ENCODE data around the gene RRP1.
A peak's percentile ranks its signal among the peaks of the same experiment; 100 is the strongest.

RRP1 gene

DNA sequence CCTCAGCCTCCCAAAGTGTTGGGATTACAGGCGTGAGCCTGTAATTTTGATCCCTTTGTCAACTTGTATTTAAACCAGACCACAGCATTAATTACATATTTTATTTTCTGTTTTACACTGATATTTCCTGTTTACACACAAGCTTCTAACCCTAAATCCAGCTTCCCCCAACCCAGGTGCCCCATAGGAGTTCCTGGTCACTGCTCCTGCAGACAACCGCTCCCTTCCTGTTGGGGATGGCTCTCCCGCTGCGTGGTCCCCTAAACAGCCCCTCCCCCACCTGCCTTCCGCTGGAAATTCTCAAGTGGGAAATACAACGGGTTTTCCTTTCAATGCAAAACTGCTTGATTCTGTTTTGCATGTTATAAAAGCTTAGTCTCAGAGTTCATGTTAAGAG lies 17.0 kb upstream of the RRP1 start:
- TF ChIP-seq, protein P1, sequence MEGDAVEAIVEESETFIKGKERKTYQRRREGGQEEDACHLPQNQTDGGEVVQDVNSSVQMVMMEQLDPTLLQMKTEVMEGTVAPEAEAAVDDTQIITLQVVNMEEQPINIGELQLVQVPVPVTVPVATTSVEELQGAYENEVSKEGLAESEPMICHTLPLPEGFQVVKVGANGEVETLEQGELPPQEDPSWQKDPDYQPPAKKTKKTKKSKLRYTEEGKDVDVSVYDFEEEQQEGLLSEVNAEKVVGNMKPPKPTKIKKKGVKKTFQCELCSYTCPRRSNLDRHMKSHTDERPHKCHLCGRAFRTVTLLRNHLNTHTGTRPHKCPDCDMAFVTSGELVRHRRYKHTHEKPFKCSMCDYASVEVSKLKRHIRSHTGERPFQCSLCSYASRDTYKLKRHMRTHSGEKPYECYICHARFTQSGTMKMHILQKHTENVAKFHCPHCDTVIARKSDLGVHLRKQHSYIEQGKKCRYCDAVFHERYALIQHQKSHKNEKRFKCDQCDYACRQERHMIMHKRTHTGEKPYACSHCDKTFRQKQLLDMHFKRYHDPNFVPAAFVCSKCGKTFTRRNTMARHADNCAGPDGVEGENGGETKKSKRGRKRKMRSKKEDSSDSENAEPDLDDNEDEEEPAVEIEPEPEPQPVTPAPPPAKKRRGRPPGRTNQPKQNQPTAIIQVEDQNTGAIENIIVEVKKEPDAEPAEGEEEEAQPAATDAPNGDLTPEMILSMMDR (IDR thresholded peaks at IDR 0.05), result no peak
- no peak for TF ChIP-seq ZFX (IDR thresholded peaks at IDR 0.05; ENCODE audit: borderline replicate concordance)

DNA sequence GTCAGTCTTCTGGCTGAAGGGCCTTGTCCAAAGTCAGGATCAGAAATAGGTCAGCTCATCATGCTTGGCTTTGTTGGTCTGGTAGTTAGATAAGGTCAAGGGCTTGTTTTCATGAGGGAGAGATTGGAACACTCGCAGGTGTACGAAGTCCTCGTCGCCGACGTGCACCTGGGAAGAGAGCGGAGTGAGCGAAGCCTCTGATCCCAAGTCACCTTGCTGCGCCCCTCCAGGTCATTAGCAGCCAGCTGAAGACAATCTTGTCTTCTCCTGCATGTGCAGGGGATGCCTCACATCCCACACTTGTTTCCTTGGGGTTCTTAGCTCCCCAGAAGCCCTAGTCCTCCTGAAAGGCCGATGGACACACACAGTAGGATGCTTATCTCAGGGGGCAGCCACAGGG lies 15.2 kb upstream of the RRP1 start:
- no peak for TF ChIP-seq ZFX (IDR thresholded peaks at IDR 0.05; ENCODE audit: borderline replicate concordance)
- TF ChIP-seq, protein P1 (IDR thresholded peaks at IDR 0.05), result no peak
- no peak overlapping the region for H3K27ac ChIP-seq

More for the DNA sequence above, 17.0 kb upstream of the RRP1 start:
- H3K27ac ChIP-seq, result no peak overlapping the region

DNA sequence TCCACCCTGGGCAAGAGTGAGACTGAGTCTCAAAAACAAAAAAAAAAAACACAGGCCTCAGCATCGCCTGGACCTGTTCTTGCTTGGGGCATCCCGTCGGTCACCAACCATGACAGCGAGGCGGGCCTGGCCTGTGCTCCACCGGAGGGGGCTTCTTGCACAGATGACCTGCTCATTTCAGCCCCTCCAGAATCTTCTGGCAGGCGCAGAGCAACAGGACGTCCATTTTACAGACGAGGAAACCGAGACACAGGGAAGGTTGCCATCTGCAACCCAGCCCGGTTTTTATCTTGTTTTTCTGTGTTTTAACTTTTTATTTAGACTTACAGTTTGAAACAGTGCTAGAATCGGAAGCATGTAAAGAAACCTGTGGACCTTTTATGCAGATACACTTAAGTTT lies 14.2 kb upstream of the RRP1 start:
- TF ChIP-seq, protein P1 (IDR thresholded peaks at IDR 0.05), result no peak
- TF ChIP-seq ZFX (IDR thresholded peaks at IDR 0.05; ENCODE audit: borderline replicate concordance), result no peak
- H3K27ac ChIP-seq, result peak overlapping the region; percentile 77

DNA sequence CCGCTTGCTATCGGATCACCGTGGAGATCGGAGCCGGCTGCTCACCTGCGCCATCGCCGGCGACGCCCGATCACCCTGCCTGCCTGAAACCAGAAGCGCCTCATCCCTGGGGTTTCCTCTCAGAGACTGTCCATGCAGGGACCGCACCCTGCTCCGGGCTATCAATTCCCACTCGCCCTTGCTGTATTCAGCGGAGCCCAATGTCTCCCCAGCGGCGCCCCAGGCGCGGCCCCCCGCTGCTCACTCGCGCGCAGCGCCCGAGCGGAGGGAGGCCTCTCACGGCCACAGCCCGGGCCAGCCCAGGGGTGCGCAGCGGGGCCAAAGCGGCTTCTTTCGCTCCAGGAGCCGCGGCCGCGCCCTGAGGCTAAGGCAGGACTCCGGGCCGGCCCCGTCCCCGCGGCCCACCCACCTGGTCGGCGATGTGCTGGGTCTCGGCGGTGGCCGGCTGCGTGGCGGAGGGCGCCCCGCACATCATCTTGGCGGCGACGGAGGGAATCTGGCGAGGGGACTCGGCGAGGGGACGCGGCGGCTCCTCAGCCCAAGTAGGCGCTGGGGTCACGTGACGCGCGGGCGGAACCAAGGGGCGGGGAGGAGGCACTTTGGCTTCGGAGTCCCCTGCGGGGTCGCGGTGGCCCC lies 13.5 kb upstream of the RRP1 start, which contains the start of gene CSTB:
Gene CSTB (minus strand): TSS at position 514 of the 636 bp plus-strand sequence. CDS start 39 bp downstream, at position 475.
- TF ChIP-seq, protein P1 (IDR thresholded peaks at IDR 0.05), result 0 out of 2 replicates have a peak, but pooled peaks have one; percentile 14
- TF ChIP-seq ZFX (IDR thresholded peaks at IDR 0.05; ENCODE audit: borderline replicate concordance), result no peak
- peak within 1 kb of the TSS; percentile 77 for H3K27ac ChIP-seq

DNA sequence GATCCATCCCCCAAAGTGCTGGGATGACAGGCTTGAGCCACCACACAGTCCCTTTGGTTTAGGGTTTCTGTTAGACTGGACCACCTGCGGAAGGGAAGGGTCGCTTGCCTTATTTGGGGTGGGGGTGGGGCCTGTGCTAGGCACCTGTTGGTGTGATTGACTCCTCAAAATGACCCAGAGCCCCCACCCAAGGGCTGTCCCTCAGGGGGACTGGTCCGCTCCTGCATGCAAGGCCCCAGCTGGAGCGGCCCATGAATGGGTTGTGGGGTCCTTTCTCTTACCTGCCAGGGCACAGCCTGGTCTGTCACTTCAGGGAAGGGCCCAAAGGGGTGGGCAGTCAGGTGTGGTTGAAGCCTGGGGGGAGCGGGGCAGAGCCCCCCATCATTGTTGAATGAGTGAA lies 11.4 kb upstream of the RRP1 start:
- TF ChIP-seq ZFX (IDR thresholded peaks at IDR 0.05; ENCODE audit: borderline replicate concordance), result no peak
- TF ChIP-seq, protein P1 (IDR thresholded peaks at IDR 0.05), result no peak
- H3K27ac ChIP-seq, result no peak overlapping the region

DNA sequence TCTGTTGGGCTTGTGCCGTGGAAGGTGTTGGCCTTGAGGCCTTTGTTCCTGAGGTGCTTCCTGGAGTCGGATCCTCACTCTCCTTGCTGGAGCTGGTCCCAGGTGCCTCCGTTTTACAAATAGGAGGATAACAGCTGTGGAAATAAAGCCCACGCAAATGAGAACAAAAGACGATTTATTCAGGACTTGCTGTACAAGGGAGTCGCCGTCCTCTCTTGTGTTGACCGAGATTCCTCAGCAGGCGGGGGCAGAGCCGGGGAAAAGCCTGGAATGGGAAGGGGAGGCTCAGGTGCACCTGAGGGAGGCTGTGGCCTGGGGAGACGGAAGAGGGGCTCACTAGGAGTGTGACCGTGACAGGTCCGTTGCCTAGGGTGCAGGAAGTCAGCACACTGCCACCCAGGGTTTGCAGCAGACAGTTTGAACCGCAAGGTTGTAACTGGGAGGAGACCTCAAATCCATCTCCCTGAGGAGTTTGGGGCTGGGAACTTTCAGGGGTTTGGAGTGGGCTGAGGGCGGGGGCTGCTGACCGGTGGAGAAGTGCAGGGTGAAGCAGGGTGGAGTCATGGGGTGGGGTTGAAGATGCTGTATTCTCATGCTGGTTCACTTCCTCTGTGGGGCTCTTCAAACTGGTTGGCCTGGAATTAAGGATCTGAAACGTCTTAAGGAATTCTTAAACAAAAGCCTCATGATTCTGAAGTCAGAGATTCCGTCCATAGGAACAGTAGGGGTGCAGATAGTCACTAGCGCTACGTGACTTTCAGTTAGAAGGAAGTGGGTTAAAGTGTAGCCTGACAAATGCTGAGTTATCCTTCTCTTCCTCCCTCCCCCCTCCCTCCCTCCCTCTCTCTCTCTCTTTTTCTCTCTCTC lies 10.7 kb upstream of the RRP1 start:
- H3K27ac ChIP-seq, result no peak overlapping the region
- TF ChIP-seq, protein P1 (IDR thresholded peaks at IDR 0.05), result no peak
- TF ChIP-seq ZFX (IDR thresholded peaks at IDR 0.05; ENCODE audit: borderline replicate concordance), result no peak

DNA sequence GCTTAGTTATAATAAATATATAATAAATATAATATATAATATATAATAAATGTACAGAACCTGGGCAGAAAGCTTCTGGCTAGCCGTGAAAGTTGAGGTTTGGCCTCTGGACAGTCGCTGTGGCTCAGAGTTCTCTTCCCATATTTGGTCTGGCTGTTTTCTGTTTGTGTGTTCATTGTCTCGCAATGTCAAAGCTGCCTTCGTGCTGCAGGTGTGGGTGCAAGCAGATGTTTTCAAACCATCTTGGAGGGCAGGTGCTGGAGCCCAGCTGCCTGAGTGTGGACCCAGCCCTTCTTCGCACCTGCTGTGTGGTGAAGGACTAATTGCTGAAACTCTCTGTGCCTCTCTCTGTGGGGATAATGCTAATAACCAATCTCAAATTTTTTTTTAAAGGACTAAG lies 9.7 kb upstream of the RRP1 start:
- no peak overlapping the region for H3K27ac ChIP-seq
- TF ChIP-seq, protein P1 (IDR thresholded peaks at IDR 0.05), result no peak
- TF ChIP-seq ZFX (IDR thresholded peaks at IDR 0.05; ENCODE audit: borderline replicate concordance), result no peak

Measured in 22Rv1 (cell line).